Vagina (tissue), 2 donors: ENCODE measurements around the gene CNN3. TPM values are rescaled to one million over a fixed set of nuclear protein-coding genes. Genes with fewer than 3 reads are reported as not detected.

Experiments
- DNase-seq, 2 donors: peaks; one replicate each; pipeline ENCODE4 v3.0.0-alpha.2; 2017; ENCODE audit errors: extremely low spot score in 2 of 2
- H3K27ac ChIP-seq: fragments of 200-600 bp; sonication (generic); one replicate; pipeline ENCODE4 v1.5.1; 2019
- H3K27me3 ChIP-seq: fragments of 200-600 bp; sonication (generic); one replicate; pipeline ENCODE4 v1.5.1; 2019
- H3K36me3 ChIP-seq, 2 donors: fragments of 200-600 bp; sonication (generic); one replicate each; pipeline ENCODE4 v1.5.1; 2017 to 2019
- H3K4me1 ChIP-seq: fragments of 200-600 bp; sonication (generic); one replicate; pipeline ENCODE4 v1.5.1; 2019
- H3K4me3 ChIP-seq, 2 donors: fragments of 200-600 bp; sonication (generic); 1 replicate in 1 of 2; 2 replicates in 1 of 2; pipeline ENCODE4 v1.5.1; 2016 to 2019
- H3K9me3 ChIP-seq: fragments of 200-600 bp; sonication (generic); one replicate; pipeline ENCODE4 v1.5.1; 2019
- POLR2A ChIP-seq, 2 donors: fragments of 450-650 bp; IDR thresholded peaks; one replicate each; pipeline ENCODE4 v1.6.1; 2017; ENCODE audit warnings: antibody characterized with exemption in 2 of 2, mild to moderate bottlenecking in 2 of 2, moderate library complexity in 2 of 2
- POLR2AphosphoS5 ChIP-seq, 2 donors: sonication (generic); formaldehyde crosslinking; IDR thresholded peaks; one replicate each; pipeline ENCODE4 v1.9.0; 2017; ENCODE audit warnings: antibody characterized with exemption in 2 of 2, mild to moderate bottlenecking in 2 of 2, low read depth in 1 of 2; ENCODE audit not compliant: insufficient read depth in 1 of 2
- intact Hi-C: fragments of 100-400 bp; cut with DNase I; formaldehyde crosslinking; loops from one replicate; pipeline ENCODE4 v1.15.1; 2023
- total RNA-seq: library from RNA; depleted of rRNA; stranded (reverse); fragments of >200 nt; gene quantifications from one replicate; pipeline ENCODE4 v1.2.3, GENCODE V29; 2016
- TF ChIP-seq, protein P1 (sequence below), 3 experiments: fragments of 450-650 bp in 2 of 3; fragments of 200-600 bp in 1 of 3; sonication (generic) in 1 of 3; IDR thresholded peaks; one replicate each; pipeline ENCODE4 v1.5.1; 2017 to 2019; ENCODE audit warnings: antibody characterized with exemption in 3 of 3, mild to moderate bottlenecking in 2 of 3, moderate library complexity in 2 of 3

The CNN3 gene
- 250 TPM for total RNA-seq

DNA sequence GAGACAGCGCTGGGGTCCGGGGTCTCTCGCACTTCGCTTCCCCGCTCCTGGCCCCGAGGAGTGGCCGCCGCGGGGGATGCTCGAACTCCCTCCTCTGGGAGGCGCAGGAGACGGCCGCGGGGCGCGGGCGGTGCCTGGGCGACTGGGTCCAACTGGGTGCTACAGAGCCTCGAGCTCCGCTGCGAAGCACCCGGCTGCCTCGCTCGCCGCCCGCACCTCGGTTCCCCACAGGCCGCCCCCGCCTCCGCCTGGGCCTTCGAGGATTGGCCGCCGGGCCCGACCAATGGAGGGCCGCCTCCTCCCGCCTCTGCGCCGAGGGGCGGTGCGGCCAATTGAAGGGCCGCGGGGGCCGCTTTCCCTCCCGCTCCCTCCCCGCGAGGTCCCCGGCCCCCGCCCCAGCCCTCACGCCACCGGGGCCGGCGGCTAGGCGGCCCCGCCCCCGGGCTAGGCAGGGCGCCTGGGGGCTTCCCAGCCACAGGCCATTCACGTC lies at the start of gene CNN3:
CNN3 (minus strand) TSS at position 196 of the 490 bp plus-strand sequence. CDS start 216 bp downstream, outside the sequence.
- Histone ChIP-seq H3K36me3 (no peaks in the 10 kb centered on the region), H3K4me1 (peaks cover 71% of the 10 kb centered on the region), H3K27me3 (no peaks in the 10 kb centered on the region), H3K27ac (peak within 1 kb of the TSS; percentile 97), H3K4me3 (peak within 1 kb of the TSS; percentile 62 to 72), H3K9me3 (no peaks in the 10 kb centered on the region)
- peak in 1 of 2 donors; percentile 99 for TF ChIP-seq POLR2AphosphoS5 (IDR thresholded peaks at IDR 0.05; ENCODE audit: insufficient read depth in 1 of 2, low read depth in 1 of 2)
- TF ChIP-seq, protein P1, sequence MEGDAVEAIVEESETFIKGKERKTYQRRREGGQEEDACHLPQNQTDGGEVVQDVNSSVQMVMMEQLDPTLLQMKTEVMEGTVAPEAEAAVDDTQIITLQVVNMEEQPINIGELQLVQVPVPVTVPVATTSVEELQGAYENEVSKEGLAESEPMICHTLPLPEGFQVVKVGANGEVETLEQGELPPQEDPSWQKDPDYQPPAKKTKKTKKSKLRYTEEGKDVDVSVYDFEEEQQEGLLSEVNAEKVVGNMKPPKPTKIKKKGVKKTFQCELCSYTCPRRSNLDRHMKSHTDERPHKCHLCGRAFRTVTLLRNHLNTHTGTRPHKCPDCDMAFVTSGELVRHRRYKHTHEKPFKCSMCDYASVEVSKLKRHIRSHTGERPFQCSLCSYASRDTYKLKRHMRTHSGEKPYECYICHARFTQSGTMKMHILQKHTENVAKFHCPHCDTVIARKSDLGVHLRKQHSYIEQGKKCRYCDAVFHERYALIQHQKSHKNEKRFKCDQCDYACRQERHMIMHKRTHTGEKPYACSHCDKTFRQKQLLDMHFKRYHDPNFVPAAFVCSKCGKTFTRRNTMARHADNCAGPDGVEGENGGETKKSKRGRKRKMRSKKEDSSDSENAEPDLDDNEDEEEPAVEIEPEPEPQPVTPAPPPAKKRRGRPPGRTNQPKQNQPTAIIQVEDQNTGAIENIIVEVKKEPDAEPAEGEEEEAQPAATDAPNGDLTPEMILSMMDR (IDR thresholded peaks at IDR 0.05) = no peak
- peak in 1 of 2 donors; percentile 99 for TF ChIP-seq POLR2A (IDR thresholded peaks at IDR 0.05)
- no peak for DNase-seq
- intact Hi-C loops = loop anchor here (2.0 to 5.0 kb wide), 3 partner anchors 45 to 90 kb away; no protein-coding TSS in a partner anchor

DNA sequence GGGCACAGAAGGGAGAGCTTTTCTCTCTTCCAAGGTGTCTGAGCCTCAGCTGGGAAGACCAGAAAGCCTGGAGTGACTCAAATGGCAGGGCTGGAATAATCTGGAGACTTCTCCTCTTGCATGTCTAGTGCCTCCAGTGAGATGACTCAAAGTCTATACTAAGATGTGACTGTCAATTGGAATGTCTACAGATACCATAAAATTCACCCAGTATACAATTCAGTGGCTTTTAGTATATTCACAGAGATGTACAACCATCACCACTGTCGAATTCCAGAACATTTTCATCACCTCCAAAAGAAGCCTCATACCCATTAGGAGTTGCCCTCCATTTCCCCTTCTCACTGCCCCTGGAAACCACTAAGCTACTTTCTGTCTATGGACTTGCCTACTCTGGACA lies 47.9 kb upstream of the CNN3 start:
- no peak overlapping the region for H3K4me3 ChIP-seq
- H3K27ac ChIP-seq = peak overlapping the region; percentile 80
- no peaks in the 10 kb centered on the region for H3K9me3 ChIP-seq
- intact Hi-C loops = loop anchor here (5.0 kb wide), 1 partner anchor 48 kb away; the partner anchor contains the start of gene CNN3
- no peaks in the 10 kb centered on the region for H3K27me3 ChIP-seq
- no peaks in the 10 kb centered on the region for H3K36me3 ChIP-seq
- H3K4me1 ChIP-seq = peaks cover 40% of the 10 kb centered on the region
- TF ChIP-seq POLR2AphosphoS5 (IDR thresholded peaks at IDR 0.05; ENCODE audit: insufficient read depth in 1 of 2, low read depth in 1 of 2) = no peak
- TF ChIP-seq, protein P1 (IDR thresholded peaks at IDR 0.05) = no peak
- TF ChIP-seq POLR2A (IDR thresholded peaks at IDR 0.05) = no peak
- no peak for DNase-seq

DNA sequence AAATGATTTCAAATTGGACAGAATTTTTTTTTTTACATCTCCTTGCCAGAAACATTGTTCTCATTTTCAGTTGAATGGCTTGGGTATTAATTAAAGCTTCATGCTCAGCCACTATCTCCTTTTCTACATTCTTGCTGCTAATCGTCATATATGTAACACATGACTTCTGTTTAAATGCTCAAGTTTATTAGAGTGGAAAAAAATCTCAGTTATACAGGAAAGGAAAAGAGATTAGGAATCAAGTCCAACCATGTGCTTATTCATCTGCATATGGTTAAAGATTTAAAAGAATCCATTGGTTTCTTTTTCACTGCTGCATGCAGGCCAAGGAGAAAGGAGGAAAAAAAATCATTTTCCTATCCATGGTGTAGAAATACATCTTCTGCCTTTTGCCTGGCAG lies 47.3 kb upstream of the CNN3 start:
- Histone ChIP-seq H3K27me3 (no peaks in the 10 kb centered on the region), H3K9me3 (no peaks in the 10 kb centered on the region), H3K4me3 (no peak overlapping the region), H3K4me1 (peaks cover 40% of the 10 kb centered on the region), H3K36me3 (no peaks in the 10 kb centered on the region), H3K27ac (peak overlapping the region; percentile 80)
- TF ChIP-seq, protein P1 (IDR thresholded peaks at IDR 0.05) = no peak
- no peak for TF ChIP-seq POLR2A (IDR thresholded peaks at IDR 0.05)
- TF ChIP-seq POLR2AphosphoS5 (IDR thresholded peaks at IDR 0.05; ENCODE audit: insufficient read depth in 1 of 2, low read depth in 1 of 2) = no peak
- intact Hi-C loops = loop anchor here (5.0 kb wide), 1 partner anchor 47 kb away; the partner anchor contains the start of gene CNN3
- no peak for DNase-seq

DNA sequence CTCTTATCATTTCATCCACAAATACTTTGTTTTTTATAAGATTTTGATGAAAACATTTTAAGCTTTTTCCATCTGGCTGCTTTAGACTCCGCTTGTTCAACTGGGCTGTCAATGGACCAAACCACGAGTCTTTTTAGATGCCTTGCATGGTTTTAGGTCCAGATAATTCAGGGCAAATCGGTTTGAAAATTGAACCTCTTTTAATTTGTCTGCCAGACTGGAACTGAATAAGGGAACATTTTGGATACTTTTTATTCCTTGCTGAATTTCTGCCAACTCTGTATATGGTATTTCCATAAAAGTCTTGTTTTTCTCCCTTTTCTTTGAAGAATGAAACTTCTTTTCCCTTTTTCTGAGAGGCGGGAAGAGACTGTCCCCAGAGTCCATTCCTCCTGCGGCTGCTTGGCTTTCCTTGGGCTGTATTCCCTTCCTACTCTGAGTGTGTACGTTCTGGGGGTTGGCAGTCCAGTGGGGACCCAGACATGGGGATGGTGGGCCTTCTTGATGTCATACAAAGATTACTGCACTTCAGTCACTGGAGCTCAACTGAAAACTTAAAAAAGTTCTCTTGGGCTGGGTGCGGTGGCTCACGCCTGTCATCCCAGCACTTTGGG lies 46.5 kb upstream of the CNN3 start:
- peak in 1 of 2 donors; percentile 18 for TF ChIP-seq POLR2AphosphoS5 (IDR thresholded peaks at IDR 0.05; ENCODE audit: insufficient read depth in 1 of 2, low read depth in 1 of 2)
- TF ChIP-seq, protein P1 (IDR thresholded peaks at IDR 0.05) = no peak
- intact Hi-C loops = loop anchor here (5.0 kb wide), 1 partner anchor 46 kb away; the partner anchor contains the start of gene CNN3
- no peaks in the 10 kb centered on the region for H3K9me3 ChIP-seq
- peak overlapping the region; percentile 80 for H3K27ac ChIP-seq
- H3K4me3 ChIP-seq = no peak overlapping the region
- no peaks in the 10 kb centered on the region for H3K36me3 ChIP-seq
- peaks cover 40% of the 10 kb centered on the region for H3K4me1 ChIP-seq
- DNase-seq = no peak
- no peaks in the 10 kb centered on the region for H3K27me3 ChIP-seq

DNA sequence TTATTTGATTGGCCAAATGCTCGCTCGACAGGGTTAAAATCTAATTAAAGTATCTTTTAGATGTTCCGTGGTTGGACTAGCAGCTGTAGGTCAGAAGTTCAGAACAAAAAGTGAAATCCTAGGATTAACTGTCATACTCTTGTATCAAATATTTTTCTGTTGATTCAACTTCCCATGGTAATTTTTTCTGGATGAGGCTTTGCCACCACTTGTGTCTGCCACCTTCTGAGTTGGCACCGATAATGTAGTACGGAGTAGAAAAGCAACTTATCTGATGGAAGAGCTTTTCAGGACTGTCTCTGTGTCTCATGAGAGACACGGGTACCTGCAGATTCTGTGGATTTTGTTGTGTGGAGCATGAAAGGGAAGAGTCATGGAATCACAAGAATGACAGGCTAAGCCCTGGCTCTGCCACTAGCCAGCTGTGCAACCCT lies 44.6 kb upstream of the CNN3 start:
- Histone ChIP-seq H3K27ac (peak overlapping the region; percentile 80), H3K9me3 (no peaks in the 10 kb centered on the region), H3K4me3 (no peak overlapping the region), H3K4me1 (peaks cover 40% of the 10 kb centered on the region), H3K36me3 (no peaks in the 10 kb centered on the region), H3K27me3 (no peaks in the 10 kb centered on the region)
- no peak for DNase-seq
- intact Hi-C loops = loop anchor here (5.0 kb wide), 1 partner anchor 44 kb away; the partner anchor contains the start of gene CNN3
- TF ChIP-seq, protein P1 (IDR thresholded peaks at IDR 0.05) = no peak
- TF ChIP-seq POLR2AphosphoS5 (IDR thresholded peaks at IDR 0.05; ENCODE audit: insufficient read depth in 1 of 2, low read depth in 1 of 2) (peak in 1 of 2 donors; percentile 66), POLR2A (IDR thresholded peaks at IDR 0.05) (no peak)
